GM12878 (cell line): ENCODE measurements around the gene RALGPS1. TPM values are rescaled to one million over a fixed set of nuclear protein-coding genes. Genes with fewer than 3 reads are reported as not detected.

ENCODE experiments used
- ATAC-seq: fragments of 200-7000 bp; cut with Tn5 transposase; 3 replicates; pipeline ENCODE4 v1.9.1; 2020; ENCODE audit warnings: mild to moderate bottlenecking, moderate library complexity
- BruUV-seq: library from RNA; stranded (reverse); fragments of 400-500 nt; replicated peaks from 2 replicates; lab custom pipeline; 2021; lab: Mats Ljungman, UMichigan
- CTCF ChIA-PET: fragments of 300-600 bp; sonication (Branson Sonifier 250); formaldehyde crosslinking; extraction: SDS; loops from one replicate; lab custom pipeline; 2021; ENCODE audit warnings: inconsistent platforms; lab: Yijun Ruan, JAX
- POLR2A ChIA-PET: fragments of 350-600 bp; formaldehyde crosslinking; extraction: SDS; loops from one replicate; lab custom pipeline; 2021; ENCODE audit warnings: inconsistent platforms; lab: Charles Lee
- RAD21 ChIA-PET: fragments of 300-600 bp; sonication (Branson Sonifier 250); formaldehyde crosslinking; loops from one replicate; lab custom pipeline; 2023; ENCODE audit warnings: antibody characterized with exemption; ENCODE audit not compliant: unreplicated experiment; lab: Charles Lee
- SMC1A ChIA-PET: fragments of 300-600 bp; sonication (Branson Sonifier 250); formaldehyde crosslinking; loops from one replicate; lab custom pipeline; 2023; ENCODE audit not compliant: unreplicated experiment, uncharacterized antibody; lab: Charles Lee
- DNase-seq: peaks from one replicate; pipeline ENCODE4 v3.0.0-alpha.2; 2011; ENCODE audit warnings: low read depth, low spot score
- FAIRE-seq: peaks from 3 replicates; lab custom pipeline; 2011; peaks lifted over from hg19 to GRCh38; lab: Jason Lieb, UNC
- H2AFZ ChIP-seq: 2 replicates; pipeline ENCODE4 v1.6.0; 2011; ENCODE audit warnings: low read depth, low read length, control low read depth; ENCODE audit not compliant: control insufficient read depth
- H3K27ac ChIP-seq: 2 replicates; pipeline ENCODE4 v1.5.1; 2011; ENCODE audit warnings: control low read depth; ENCODE audit not compliant: control insufficient read depth, insufficient read depth
- H3K27me3 ChIP-seq, 2 experiments: replicated peaks in 1 of 2; 2 replicates each; pipeline versions ENCODE4 v1.6.0 to v1.6.1; 2011; ENCODE audit warnings: low read length in 1 of 2; ENCODE audit not compliant: control insufficient read depth in 2 of 2, insufficient read depth in 2 of 2
- H3K36me3 ChIP-seq, 2 experiments: 2 replicates each; pipeline ENCODE4 v1.5.1; 2011; ENCODE audit warnings: low read length in 1 of 2; ENCODE audit not compliant: control insufficient read depth in 2 of 2, insufficient read depth in 2 of 2
- H3K4me1 ChIP-seq: 2 replicates; pipeline ENCODE4 v1.6.1; 2011; ENCODE audit warnings: mild to moderate bottlenecking, low read length, moderate library complexity, mixed read lengths; ENCODE audit not compliant: control insufficient read depth, insufficient read depth
- H3K4me2 ChIP-seq: 2 replicates; pipeline ENCODE4 v1.6.0; 2011; ENCODE audit warnings: control low read depth; ENCODE audit not compliant: control insufficient read depth, insufficient read depth
- H3K4me3 ChIP-seq: fragments of 200-600 bp; sonication (generic); 2 replicates; pipeline ENCODE4 v1.5.1; 2016
- H3K79me2 ChIP-seq: 2 replicates; pipeline ENCODE4 v1.6.0; 2011; ENCODE audit warnings: low read length; ENCODE audit not compliant: control insufficient read depth, insufficient read depth
- H3K9ac ChIP-seq: 2 replicates; pipeline ENCODE4 v1.8.0; 2011; ENCODE audit warnings: low read length, control low read depth, mixed read lengths; ENCODE audit not compliant: control insufficient read depth, insufficient read depth
- H3K9me3 ChIP-seq: replicated peaks from 3 replicates; pipeline ENCODE4 v1.5.1; 2011; ENCODE audit warnings: mild to moderate bottlenecking, low read length; ENCODE audit not compliant: control insufficient read depth, insufficient read depth
- H4K20me1 ChIP-seq: 2 replicates; pipeline ENCODE4 v1.6.0; 2011; ENCODE audit not compliant: control insufficient read depth, insufficient read depth
- CREB1 ChIP-seq: IDR thresholded peaks from 2 replicates; pipeline ENCODE4 v1.6.1; 2012; ENCODE audit warnings: low read depth, mild to moderate bottlenecking, inconsistent platforms
- RAD21 ChIP-seq: IDR thresholded peaks from 2 replicates; pipeline ENCODE4 v1.6.1; 2011; ENCODE audit warnings: mild to moderate bottlenecking, low read depth, low read length, moderate library complexity; ENCODE audit not compliant: insufficient read depth
- SREBF2 ChIP-seq: IDR thresholded peaks from 2 replicates; pipeline ENCODE4 v1.6.1; 2012; ENCODE audit warnings: mild to moderate bottlenecking, low read length
- ZSCAN29 ChIP-seq: fragments of 450-650 bp; IDR thresholded peaks from 2 replicates; pipeline ENCODE4 v1.6.1; 2017; ENCODE audit warnings: mild to moderate bottlenecking, moderate library complexity
- WGBS: methylation state at CpG from one replicate; pipeline ENCODE4 v1.1.6; 2016; ENCODE audit warnings: low lambda C conversion rate; ENCODE audit not compliant: insufficient replicate concordance, insufficient coverage; ENCODE audit errors: missing lambda C conversion rate; 5-methylcytosine and 5-hydroxymethylcytosine counted together
- in situ Hi-C: fragments of 300-500 bp; cut with MboI; formaldehyde crosslinking; loops from 9 replicates; pipeline ENCODE4 v1.14.3; 2018; ENCODE audit warnings: mixed read lengths
- intact Hi-C: fragments of 100-400 bp; cut with micrococcal nuclease; formaldehyde crosslinking; loops from one replicate; pipeline ENCODE4 v1.14.2; 2022; ENCODE audit not compliant: unreplicated experiment
- polyA plus RNA-seq, 11 experiments: library from polyadenylated mRNA; depleted of rRNA in 4 of 11; unstranded in 6 of 11; stranded (reverse) in 5 of 11; fragments of >200 nt; fragmentation: Nextera tagmentation in 4 of 11; fragmentation: Illumina TruSeq in 1 of 11; extraction: Ambion mirVana in 4 of 11; extraction: Trizol in 1 of 11; gene quantifications; 1 replicate in 1 of 11; 2 replicates in 10 of 11; pipeline versions ENCODE4 v1.2.1 to v1.2.3, GENCODE V29; 2011 to 2016; ENCODE audit warnings: inconsistent platforms in 2 of 11, missing spikeins in 2 of 11, low read depth in 1 of 11
- total RNA-seq, 4 experiments: library from RNA; depleted of rRNA in 3 of 4; stranded (reverse); fragments of >200 nt in 3 of 4; fragmentation: Illumina TruSeq in 1 of 4; extraction: Trizol in 1 of 4; gene quantifications; 2 replicates each; pipeline versions ENCODE4 v1.2.1 to v1.2.3, GENCODE V29; 2013 to 2021
- TF ChIP-seq, protein P1 (sequence below): fragments of 450-650 bp; IDR thresholded peaks from 2 replicates; pipeline ENCODE4 v1.6.1; 2017; ENCODE audit warnings: mild to moderate bottlenecking
- TF ChIP-seq, protein P2 (sequence below): IDR thresholded peaks from 2 replicates; pipeline ENCODE4 v1.6.1; 2012; ENCODE audit warnings: low read depth, low read length, improper control_type of control experiment
- TF ChIP-seq, protein P3 (sequence below): fragments of 450-650 bp; IDR thresholded peaks from 2 replicates; pipeline ENCODE4 v1.6.1; 2017; ENCODE audit warnings: mild to moderate bottlenecking, moderate library complexity
- TF ChIP-seq, protein P4 (sequence below), 3 experiments: IDR thresholded peaks in 2 of 3; conservative IDR thresholded peaks in 1 of 3; 2 replicates each; pipeline ENCODE4 v1.5.1; 2011; ENCODE audit warnings: low read depth in 3 of 3, low read length in 3 of 3, mild to moderate bottlenecking in 3 of 3, control low read depth in 2 of 3, moderate library complexity in 2 of 3, inconsistent platforms in 1 of 3, mixed read lengths in 1 of 3; ENCODE audit not compliant: control insufficient read depth in 2 of 3, insufficient read depth in 1 of 3; ENCODE audit errors: extremely low read depth in 1 of 3
- TF ChIP-seq, protein P5 (sequence below): fragments of 450-650 bp; formaldehyde crosslinking; IDR thresholded peaks from 2 replicates; pipeline ENCODE4 v1.4.0; 2022; ENCODE audit warnings: mild to moderate bottlenecking, moderate library complexity

Gene RALGPS1
- total and polyA plus RNA-seq, 10 of the 15 experiments (the other 5 are each of a cell fraction or from before 2014, with no cell fraction given) = 0.13 to 5.6 (median 2.7) TPM

DNA sequence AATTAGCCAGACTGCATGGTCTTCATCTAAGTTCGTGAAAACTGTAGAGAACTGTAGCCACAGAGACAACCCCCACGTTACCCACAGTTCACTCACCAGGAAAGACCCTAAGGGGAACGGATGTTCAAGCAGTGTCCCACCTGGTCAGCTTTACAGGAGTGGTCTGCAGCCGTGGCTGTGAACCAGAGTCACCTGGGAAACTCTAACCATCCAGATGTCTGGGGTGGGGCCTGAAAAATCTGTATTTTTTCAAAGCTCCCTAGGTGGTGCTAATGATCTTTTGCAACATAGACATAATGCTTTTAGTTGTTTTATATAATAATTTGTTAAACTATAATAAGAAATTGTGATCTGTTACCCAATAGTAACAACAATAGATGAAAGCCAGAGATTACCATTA, 255.5 kb downstream of the RALGPS1 start:
- no peak overlapping the region for H3K4me3 ChIP-seq
- SMC1A ChIA-PET = interaction anchor here (1.0 to 28.4 kb wide), 17 partner anchors 9 to 229 kb away, joined by 3 to 812 read pairs (median 6); no protein-coding TSS in a partner anchor
- ATAC-seq (peak; percentile 28), FAIRE-seq (no peak), DNase-seq (no peak)
- H3K9me3 ChIP-seq = no peaks in the 10 kb centered on the region
- H3K79me2 ChIP-seq = no peaks in the 10 kb centered on the region
- TSS peak; percentile 80 for BruUV-seq
- H3K36me3 ChIP-seq = no peaks in the 10 kb centered on the region; a peak in 1 of 4 replicates
- no peak overlapping the region for H3K27ac ChIP-seq
- no peak overlapping the region for H3K9ac ChIP-seq
- H3K27me3 ChIP-seq = no peaks in the 10 kb centered on the region
- CTCF ChIA-PET = interaction anchor here (0.7 to 6.9 kb wide), 27 partner anchors 10 to 616 kb away, joined by 3 to 174 read pairs (median 5); partner anchors contain the start of gene CDK9
- 71% methylated on average over 4 of the region's 4 CpGs for WGBS
- H4K20me1 ChIP-seq = no peaks in the 10 kb centered on the region
- H3K4me1 ChIP-seq = peaks cover 20% of the 10 kb centered on the region
- POLR2A ChIA-PET = interaction anchor here (0.7 to 12.4 kb wide), 9 partner anchors 9 to 205 kb away, joined by 3 to 270 read pairs (median 5); no protein-coding TSS in a partner anchor
- intact Hi-C loops (loop anchor here (1.0 kb wide), 3 partner anchors 14 to 230 kb away; no protein-coding TSS in a partner anchor), in situ Hi-C loops (no loop called here)
- no peak overlapping the region for H3K4me2 ChIP-seq
- no peak overlapping the region for H2AFZ ChIP-seq
- RAD21 ChIA-PET = interaction anchor here (0.6 to 16.8 kb wide), 22 partner anchors 8 to 232 kb away, joined by 3 to 515 read pairs (median 6); no protein-coding TSS in a partner anchor
- TF ChIP-seq ZSCAN29 = no peak
- TF ChIP-seq, protein P1, sequence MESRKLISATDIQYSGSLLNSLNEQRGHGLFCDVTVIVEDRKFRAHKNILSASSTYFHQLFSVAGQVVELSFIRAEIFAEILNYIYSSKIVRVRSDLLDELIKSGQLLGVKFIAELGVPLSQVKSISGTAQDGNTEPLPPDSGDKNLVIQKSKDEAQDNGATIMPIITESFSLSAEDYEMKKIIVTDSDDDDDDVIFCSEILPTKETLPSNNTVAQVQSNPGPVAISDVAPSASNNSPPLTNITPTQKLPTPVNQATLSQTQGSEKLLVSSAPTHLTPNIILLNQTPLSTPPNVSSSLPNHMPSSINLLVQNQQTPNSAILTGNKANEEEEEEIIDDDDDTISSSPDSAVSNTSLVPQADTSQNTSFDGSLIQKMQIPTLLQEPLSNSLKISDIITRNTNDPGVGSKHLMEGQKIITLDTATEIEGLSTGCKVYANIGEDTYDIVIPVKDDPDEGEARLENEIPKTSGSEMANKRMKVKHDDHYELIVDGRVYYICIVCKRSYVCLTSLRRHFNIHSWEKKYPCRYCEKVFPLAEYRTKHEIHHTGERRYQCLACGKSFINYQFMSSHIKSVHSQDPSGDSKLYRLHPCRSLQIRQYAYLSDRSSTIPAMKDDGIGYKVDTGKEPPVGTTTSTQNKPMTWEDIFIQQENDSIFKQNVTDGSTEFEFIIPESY = no peak
- no peak for TF ChIP-seq SREBF2
- no peak for TF ChIP-seq CREB1
- TF ChIP-seq, protein P2, sequence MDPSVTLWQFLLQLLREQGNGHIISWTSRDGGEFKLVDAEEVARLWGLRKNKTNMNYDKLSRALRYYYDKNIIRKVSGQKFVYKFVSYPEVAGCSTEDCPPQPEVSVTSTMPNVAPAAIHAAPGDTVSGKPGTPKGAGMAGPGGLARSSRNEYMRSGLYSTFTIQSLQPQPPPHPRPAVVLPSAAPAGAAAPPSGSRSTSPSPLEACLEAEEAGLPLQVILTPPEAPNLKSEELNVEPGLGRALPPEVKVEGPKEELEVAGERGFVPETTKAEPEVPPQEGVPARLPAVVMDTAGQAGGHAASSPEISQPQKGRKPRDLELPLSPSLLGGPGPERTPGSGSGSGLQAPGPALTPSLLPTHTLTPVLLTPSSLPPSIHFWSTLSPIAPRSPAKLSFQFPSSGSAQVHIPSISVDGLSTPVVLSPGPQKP = no peak
- TF ChIP-seq, protein P3, sequence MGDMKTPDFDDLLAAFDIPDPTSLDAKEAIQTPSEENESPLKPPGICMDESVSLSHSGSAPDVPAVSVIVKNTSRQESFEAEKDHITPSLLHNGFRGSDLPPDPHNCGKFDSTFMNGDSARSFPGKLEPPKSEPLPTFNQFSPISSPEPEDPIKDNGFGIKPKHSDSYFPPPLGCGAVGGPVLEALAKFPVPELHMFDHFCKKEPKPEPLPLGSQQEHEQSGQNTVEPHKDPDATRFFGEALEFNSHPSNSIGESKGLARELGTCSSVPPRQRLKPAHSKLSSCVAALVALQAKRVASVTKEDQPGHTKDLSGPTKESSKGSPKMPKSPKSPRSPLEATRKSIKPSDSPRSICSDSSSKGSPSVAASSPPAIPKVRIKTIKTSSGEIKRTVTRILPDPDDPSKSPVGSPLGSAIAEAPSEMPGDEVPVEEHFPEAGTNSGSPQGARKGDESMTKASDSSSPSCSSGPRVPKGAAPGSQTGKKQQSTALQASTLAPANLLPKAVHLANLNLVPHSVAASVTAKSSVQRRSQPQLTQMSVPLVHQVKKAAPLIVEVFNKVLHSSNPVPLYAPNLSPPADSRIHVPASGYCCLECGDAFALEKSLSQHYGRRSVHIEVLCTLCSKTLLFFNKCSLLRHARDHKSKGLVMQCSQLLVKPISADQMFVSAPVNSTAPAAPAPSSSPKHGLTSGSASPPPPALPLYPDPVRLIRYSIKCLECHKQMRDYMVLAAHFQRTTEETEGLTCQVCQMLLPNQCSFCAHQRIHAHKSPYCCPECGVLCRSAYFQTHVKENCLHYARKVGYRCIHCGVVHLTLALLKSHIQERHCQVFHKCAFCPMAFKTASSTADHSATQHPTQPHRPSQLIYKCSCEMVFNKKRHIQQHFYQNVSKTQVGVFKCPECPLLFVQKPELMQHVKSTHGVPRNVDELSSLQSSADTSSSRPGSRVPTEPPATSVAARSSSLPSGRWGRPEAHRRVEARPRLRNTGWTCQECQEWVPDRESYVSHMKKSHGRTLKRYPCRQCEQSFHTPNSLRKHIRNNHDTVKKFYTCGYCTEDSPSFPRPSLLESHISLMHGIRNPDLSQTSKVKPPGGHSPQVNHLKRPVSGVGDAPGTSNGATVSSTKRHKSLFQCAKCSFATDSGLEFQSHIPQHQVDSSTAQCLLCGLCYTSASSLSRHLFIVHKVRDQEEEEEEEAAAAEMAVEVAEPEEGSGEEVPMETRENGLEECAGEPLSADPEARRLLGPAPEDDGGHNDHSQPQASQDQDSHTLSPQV = 0 out of 2 replicates have a peak, but pooled peaks have one; percentile 32
- peak; percentile 43 for TF ChIP-seq RAD21
- TF ChIP-seq, protein P4, sequence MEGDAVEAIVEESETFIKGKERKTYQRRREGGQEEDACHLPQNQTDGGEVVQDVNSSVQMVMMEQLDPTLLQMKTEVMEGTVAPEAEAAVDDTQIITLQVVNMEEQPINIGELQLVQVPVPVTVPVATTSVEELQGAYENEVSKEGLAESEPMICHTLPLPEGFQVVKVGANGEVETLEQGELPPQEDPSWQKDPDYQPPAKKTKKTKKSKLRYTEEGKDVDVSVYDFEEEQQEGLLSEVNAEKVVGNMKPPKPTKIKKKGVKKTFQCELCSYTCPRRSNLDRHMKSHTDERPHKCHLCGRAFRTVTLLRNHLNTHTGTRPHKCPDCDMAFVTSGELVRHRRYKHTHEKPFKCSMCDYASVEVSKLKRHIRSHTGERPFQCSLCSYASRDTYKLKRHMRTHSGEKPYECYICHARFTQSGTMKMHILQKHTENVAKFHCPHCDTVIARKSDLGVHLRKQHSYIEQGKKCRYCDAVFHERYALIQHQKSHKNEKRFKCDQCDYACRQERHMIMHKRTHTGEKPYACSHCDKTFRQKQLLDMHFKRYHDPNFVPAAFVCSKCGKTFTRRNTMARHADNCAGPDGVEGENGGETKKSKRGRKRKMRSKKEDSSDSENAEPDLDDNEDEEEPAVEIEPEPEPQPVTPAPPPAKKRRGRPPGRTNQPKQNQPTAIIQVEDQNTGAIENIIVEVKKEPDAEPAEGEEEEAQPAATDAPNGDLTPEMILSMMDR (IDR thresholded peaks at IDR 0.05 in 2 of 3, conservative IDR thresholded peaks at IDR 0.05 in 1 of 3; ENCODE audit: control insufficient read depth in 2 of 3, extremely low read depth in 1 of 3, insufficient read depth in 1 of 3, low read depth in 3 of 3, low read length in 3 of 3) = peak in 2 of 3 experiments; percentile 16 to 31; a peak in 3 of 6 replicates
- TF ChIP-seq, protein P5, sequence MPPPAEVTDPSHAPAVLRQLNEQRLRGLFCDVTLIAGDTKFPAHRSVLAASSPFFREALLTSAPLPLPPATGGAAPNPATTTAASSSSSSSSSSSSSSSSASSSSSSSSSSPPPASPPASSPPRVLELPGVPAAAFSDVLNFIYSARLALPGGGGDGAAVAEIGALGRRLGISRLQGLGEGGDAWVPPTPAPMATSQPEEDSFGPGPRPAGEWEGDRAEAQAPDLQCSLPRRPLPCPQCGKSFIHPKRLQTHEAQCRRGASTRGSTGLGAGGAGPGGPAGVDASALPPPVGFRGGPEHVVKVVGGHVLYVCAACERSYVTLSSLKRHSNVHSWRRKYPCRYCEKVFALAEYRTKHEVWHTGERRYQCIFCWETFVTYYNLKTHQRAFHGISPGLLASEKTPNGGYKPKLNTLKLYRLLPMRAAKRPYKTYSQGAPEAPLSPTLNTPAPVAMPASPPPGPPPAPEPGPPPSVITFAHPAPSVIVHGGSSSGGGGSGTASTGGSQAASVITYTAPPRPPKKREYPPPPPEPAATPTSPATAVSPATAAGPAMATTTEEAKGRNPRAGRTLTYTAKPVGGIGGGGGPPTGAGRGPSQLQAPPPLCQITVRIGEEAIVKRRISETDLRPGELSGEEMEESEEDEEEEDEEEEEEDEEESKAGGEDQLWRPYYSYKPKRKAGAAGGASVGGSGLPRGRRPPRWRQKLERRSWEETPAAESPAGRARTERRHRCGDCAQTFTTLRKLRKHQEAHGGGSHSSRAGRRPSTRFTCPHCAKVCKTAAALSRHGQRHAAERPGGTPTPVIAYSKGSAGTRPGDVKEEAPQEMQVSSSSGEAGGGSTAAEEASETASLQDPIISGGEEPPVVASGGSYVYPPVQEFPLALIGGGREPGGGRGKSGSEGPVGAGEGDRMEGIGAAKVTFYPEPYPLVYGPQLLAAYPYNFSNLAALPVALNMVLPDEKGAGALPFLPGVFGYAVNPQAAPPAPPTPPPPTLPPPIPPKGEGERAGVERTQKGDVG (CRISPR knock-in tag) = no peak
